ENCODE data around the gene DOCK8. TPM values are rescaled to one million over a fixed set of nuclear protein-coding genes. Genes with fewer than 3 reads are reported as not detected.
A peak's percentile ranks its signal among the peaks of the same experiment; 100 is the strongest.

The DOCK8 gene
- total and polyA plus RNA-seq, 2 of the 13 experiments (the other 11 are each of a cell fraction or from before 2014, with no cell fraction given) = 0.28 to 0.38 TPM

DNA sequence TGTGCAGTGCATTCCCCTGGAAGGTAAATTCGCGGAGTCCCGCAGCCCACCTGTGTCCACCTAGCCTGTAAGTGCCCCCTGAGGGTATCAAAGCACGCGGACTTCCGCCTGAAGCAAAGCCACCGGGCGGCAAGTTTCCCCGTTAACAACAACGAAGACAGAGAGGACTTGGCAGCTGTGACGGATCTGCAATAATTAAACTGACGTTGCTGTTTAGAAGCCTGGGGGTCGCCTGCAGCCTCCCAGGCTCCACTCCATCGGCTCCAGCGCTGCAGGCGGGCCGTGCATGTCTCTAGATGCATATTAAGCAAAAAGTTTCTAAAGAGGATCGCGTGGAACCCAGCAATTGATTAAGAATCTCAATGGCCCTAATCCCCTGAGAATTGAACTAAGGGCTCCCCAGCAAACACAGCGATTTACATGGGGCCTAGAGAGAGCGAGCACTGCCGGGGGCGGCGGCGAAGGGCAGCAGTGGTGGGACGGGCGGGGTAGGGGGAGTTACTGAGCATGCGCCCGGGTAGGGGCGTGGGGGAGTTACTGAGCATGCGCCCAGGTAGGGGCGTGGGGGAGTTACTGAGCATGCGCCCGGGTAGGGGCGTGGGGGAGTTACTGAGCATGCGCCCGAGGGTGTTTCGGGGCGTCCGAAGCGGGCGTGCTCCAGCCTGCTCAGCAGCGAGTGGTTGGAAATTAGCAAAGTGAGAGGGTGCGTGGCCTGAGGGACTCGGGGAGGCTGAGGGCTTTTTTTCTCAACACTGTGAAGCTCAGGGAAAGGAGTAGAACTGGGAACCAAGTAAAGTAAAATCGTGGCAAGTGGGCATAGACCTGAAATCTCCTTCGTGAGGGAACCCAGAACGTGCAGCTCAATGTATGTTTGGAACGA, 255.2 kb downstream of the DOCK8 start (continued):
- TF ChIP-seq LCORL (IDR thresholded peaks at IDR 0.05) (no peak), LCORL (CRISPR knock-in tag; IDR thresholded peaks at IDR 0.05) (0 out of 2 replicates have a peak, but pooled peaks have one; percentile 26), GATAD1 (CRISPR knock-in tag; IDR thresholded peaks at IDR 0.05) (peak; percentile 59), ZNF350 (CRISPR knock-in tag; IDR thresholded peaks at IDR 0.05; ENCODE audit: borderline replicate concordance, low read depth) (peak; percentile 19; the same call in 1 of the 2 replicates), NAIF1 (CRISPR knock-in tag; IDR thresholded peaks at IDR 0.05; ENCODE audit: borderline replicate concordance) (peak; percentile 77; the same call in 1 of the 2 replicates), ZNF567 (CRISPR knock-in tag; IDR thresholded peaks at IDR 0.05; ENCODE audit: borderline replicate concordance) (no peak), MTA3 (CRISPR knock-in tag; IDR thresholded peaks at IDR 0.05) (no peak), HMG20A (CRISPR knock-in tag; IDR thresholded peaks at IDR 0.05; ENCODE audit: borderline replicate concordance) (0 out of 2 replicates have a peak, but pooled peaks have one; percentile 18), KDM5A (IDR thresholded peaks at IDR 0.05; ENCODE audit: borderline replicate concordance, low read length) (no peak), SALL2 (CRISPR knock-in tag; IDR thresholded peaks at IDR 0.05) (peak; percentile 84), JDP2 (CRISPR knock-in tag; IDR thresholded peaks at IDR 0.05; ENCODE audit: borderline replicate concordance) (no peak), TMF1 (CRISPR knock-in tag; IDR thresholded peaks at IDR 0.05; ENCODE audit: low read depth) (peak; percentile 71; the same call in 1 of the 2 replicates), MIER3 (CRISPR knock-in tag; IDR thresholded peaks at IDR 0.05; ENCODE audit: borderline replicate concordance) (no peak), MXI1 (IDR thresholded peaks at IDR 0.05; ENCODE audit: borderline replicate concordance, low read depth, low read length) (no peak), RNF2 (conservative IDR thresholded peaks at IDR 0.05; ENCODE audit: low read depth) (no peak; the same call in 1 of the 2 replicates), PHF8 (CRISPR knock-in tag; IDR thresholded peaks at IDR 0.05) (peak; percentile 79), ZFP82 (CRISPR knock-in tag; IDR thresholded peaks at IDR 0.05; ENCODE audit: borderline replicate concordance) (no peak), ZMYM2 (CRISPR knock-in tag; IDR thresholded peaks at IDR 0.05) (no peak), ZNF484 (CRISPR knock-in tag; IDR thresholded peaks at IDR 0.05; ENCODE audit: borderline replicate concordance, low read depth) (no peak), ZFP37 (CRISPR knock-in tag; IDR thresholded peaks at IDR 0.05; ENCODE audit: borderline replicate concordance) (peak; percentile 59; the same call in 1 of the 2 replicates), FLYWCH1 (CRISPR knock-in tag; IDR thresholded peaks at IDR 0.05) (no peak), ZNF160 (CRISPR knock-in tag; IDR thresholded peaks at IDR 0.05) (no peak)
- TF ChIP-seq, protein P1, sequence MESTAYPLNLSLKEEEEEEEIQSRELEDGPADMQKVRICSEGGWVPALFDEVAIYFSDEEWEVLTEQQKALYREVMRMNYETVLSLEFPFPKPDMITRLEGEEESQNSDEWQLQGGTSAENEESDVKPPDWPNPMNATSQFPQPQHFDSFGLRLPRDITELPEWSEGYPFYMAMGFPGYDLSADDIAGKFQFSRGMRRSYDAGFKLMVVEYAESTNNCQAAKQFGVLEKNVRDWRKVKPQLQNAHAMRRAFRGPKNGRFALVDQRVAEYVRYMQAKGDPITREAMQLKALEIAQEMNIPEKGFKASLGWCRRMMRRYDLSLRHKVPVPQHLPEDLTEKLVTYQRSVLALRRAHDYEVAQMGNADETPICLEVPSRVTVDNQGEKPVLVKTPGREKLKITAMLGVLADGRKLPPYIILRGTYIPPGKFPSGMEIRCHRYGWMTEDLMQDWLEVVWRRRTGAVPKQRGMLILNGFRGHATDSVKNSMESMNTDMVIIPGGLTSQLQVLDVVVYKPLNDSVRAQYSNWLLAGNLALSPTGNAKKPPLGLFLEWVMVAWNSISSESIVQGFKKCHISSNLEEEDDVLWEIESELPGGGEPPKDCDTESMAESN (CRISPR knock-in tag; conservative IDR thresholded peaks at IDR 0.05) = peak; percentile 63; the same call in 1 of the 2 replicates
- TF ChIP-seq, protein P2, sequence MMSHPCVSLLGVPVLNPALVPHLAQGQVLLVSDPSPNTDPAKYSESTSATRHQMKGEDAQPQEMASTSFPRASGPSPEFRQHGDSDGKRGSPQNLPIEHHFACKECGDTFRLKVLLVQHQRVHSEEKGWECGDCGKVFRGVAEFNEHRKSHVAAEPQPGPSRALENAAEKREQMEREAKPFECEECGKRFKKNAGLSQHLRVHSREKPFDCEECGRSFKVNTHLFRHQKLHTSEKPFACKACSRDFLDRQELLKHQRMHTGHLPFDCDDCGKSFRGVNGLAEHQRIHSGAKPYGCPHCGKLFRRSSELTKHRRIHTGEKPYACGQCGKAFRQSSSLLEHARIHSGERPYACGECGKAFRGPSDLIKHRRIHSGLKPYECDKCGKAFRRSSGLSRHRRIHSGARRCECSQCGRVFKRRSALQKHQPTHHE (CRISPR knock-in tag; IDR thresholded peaks at IDR 0.05; ENCODE audit: borderline replicate concordance) = 0 out of 2 replicates have a peak, but pooled peaks have one; percentile 51
- TF ChIP-seq, protein P3, sequence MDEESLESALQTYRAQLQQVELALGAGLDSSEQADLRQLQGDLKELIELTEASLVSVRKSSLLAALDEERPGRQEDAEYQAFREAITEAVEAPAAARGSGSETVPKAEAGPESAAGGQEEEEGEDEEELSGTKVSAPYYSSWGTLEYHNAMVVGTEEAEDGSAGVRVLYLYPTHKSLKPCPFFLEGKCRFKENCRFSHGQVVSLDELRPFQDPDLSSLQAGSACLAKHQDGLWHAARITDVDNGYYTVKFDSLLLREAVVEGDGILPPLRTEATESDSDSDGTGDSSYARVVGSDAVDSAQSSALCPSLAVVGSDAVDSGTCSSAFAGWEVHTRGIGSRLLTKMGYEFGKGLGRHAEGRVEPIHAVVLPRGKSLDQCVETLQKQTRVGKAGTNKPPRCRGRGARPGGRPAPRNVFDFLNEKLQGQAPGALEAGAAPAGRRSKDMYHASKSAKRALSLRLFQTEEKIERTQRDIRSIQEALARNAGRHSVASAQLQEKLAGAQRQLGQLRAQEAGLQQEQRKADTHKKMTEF (CRISPR knock-in tag; IDR thresholded peaks at IDR 0.05) = 0 out of 2 replicates have a peak, but pooled peaks have one; percentile 56
